Right lobe of liver (tissue), 6 donors: ENCODE results near the gene KCTD21. TPM values are rescaled to one million over a fixed set of nuclear protein-coding genes. Genes with fewer than 3 reads are reported as not detected.
"Not testable (repeated sequence)": the region's sequence is repeated elsewhere in the genome, so short reads cannot be mapped to it uniquely, and the experiment has no call there.

ENCODE experiments used
- ATAC-seq, 4 donors: fragments of 200-7000 bp; cut with Tn5 transposase; one replicate each; pipeline ENCODE4 v1.9.1; 2020; ENCODE audit warnings: mild to moderate bottlenecking in 4 of 4, moderate library complexity in 4 of 4
- DNase-seq, 3 donors: peaks; one replicate each; pipeline ENCODE4 v3.0.0-alpha.2; 2020
- H3K27ac ChIP-seq, 3 donors: fragments of 200-600 bp; one replicate each; pipeline ENCODE4 v1.8.0; 2022
- H3K27me3 ChIP-seq, 2 donors: fragments of 200-600 bp; one replicate each; pipeline ENCODE4 v1.8.0; 2022
- H3K36me3 ChIP-seq, 4 donors: fragments of 200-600 bp; sonication (generic) in 1 of 4; one replicate each; pipeline versions ENCODE4 v1.5.1 to v1.8.0; 2017 to 2022; ENCODE audit warnings: control low read depth in 1 of 4
- H3K4me1 ChIP-seq, 4 donors: fragments of 200-600 bp; sonication (generic) in 1 of 4; one replicate each; pipeline versions ENCODE4 v1.5.1 to v1.8.0; 2017 to 2022; ENCODE audit warnings: control low read depth in 1 of 4
- H3K4me3 ChIP-seq, 3 donors: fragments of 200-600 bp; one replicate each; pipeline ENCODE4 v1.8.0; 2022
- H3K9me3 ChIP-seq, 4 donors: fragments of 200-600 bp; sonication (generic) in 1 of 4; one replicate each; pipeline versions ENCODE4 v1.5.1 to v1.8.0; 2017 to 2022; ENCODE audit warnings: control low read depth in 1 of 4
- CTCF ChIP-seq, 4 donors: fragments of 200-600 bp in 3 of 4; fragments of 450-650 bp in 1 of 4; IDR thresholded peaks; one replicate each; pipeline versions ENCODE4 v1.5.1 to v1.8.0; 2016 to 2022; ENCODE audit warnings: antibody characterized with exemption in 4 of 4, mild to moderate bottlenecking in 2 of 4
- POLR2A ChIP-seq: fragments of 450-650 bp; IDR thresholded peaks from one replicate; pipeline ENCODE4 v1.6.1; 2017; ENCODE audit warnings: antibody characterized with exemption, mild to moderate bottlenecking
- WGBS: methylation state at CpG from one replicate; pipeline ENCODE4 v1.1.6; 2018; ENCODE audit warnings: low coverage, low lambda C conversion rate; ENCODE audit not compliant: insufficient coverage; ENCODE audit errors: missing lambda C conversion rate; 5-methylcytosine and 5-hydroxymethylcytosine counted together
- intact Hi-C, 2 donors: fragments of 100-400 bp; cut with DNase I; formaldehyde crosslinking; loops; one replicate each; pipeline versions ENCODE4 v1.11.2 to v1.14.1; 2022
- total RNA-seq, 6 experiments: library from RNA; depleted of rRNA in 2 of 6; stranded (reverse); fragments of >200 nt in 2 of 6; fragmentation: NEBNext Ultra II Directional in 3 of 6; extraction: Animal tissue kit (Norgen Biotek cat#: 25700) in 3 of 6; gene quantifications; one replicate each; pipeline versions ENCODE4 v1.1.0 to v1.2.4, GENCODE V29; 2016 to 2023
- donor health status: DM: no; HTN: yes; CAD: no.
- donor health status: DM: no; HTN: no; CAD: no.
- donor health status: DM: no; HTN: no; CAD: no.
- donor health status: DM: no; HTN: yes; CAD: no.
- donor health status: DM: no; HTN: yes; CAD: no.

KCTD21 gene
- total RNA-seq, 6 experiments from 2014 or later = 9.6 to 15.6 (median 11.9) TPM

GRCh38 chr11:78223320-78223954, 35.0 kb upstream of the KCTD21 start:
- Histone ChIP-seq H3K4me1 (no peaks in the 10 kb centered on the region), H3K27ac (no peak overlapping the region), H3K4me3 (no peak overlapping the region), H3K9me3 (no peaks in the 10 kb centered on the region), H3K36me3 (peaks cover 0 to 5% (median 0%) of the 10 kb centered on the region in 4 donors), H3K27me3 (no peaks in the 10 kb centered on the region)
- WGBS = 89% methylated on average over 6 of the region's 9 CpGs
- intact Hi-C loops = no loop called here
- ATAC-seq (no peak), DNase-seq (no peak)
- no peak for TF ChIP-seq POLR2A
- TF ChIP-seq CTCF (IDR thresholded peaks at IDR 0.05) = no peak

- ATAC-seq, H3K4me1 ChIP-seq, H3K9me3 ChIP-seq, intact Hi-C loops, H3K27me3 ChIP-seq, H3K36me3 ChIP-seq, H3K27ac ChIP-seq, DNase-seq, H3K4me3 ChIP-seq: not testable (repeated sequence)
- WGBS = 85% methylated on average over 10 of the region's 10 CpGs
These were observed 34.3 kb upstream of the KCTD21 start for GRCh38 chr11:78222726-78223125.

GRCh38 chr11:78221396-78222315, 33.2 kb upstream of the KCTD21 start:
- Histone ChIP-seq H3K27me3 (no peaks in the 10 kb centered on the region), H3K36me3 (peaks cover 0 to 5% (median 0%) of the 10 kb centered on the region in 4 donors), H3K9me3 (no peaks in the 10 kb centered on the region), H3K27ac (no peak overlapping the region), H3K4me1 (no peaks in the 10 kb centered on the region), H3K4me3 (no peak overlapping the region)
- ATAC-seq (no peak), DNase-seq (no peak)
- intact Hi-C loops = no loop called here
- TF ChIP-seq CTCF (IDR thresholded peaks at IDR 0.05) (no peak), POLR2A (no peak)
- 89% methylated on average over 12 of the region's 13 CpGs for WGBS

- Histone ChIP-seq H3K36me3 (peaks cover 0 to 7% (median 1%) of the 10 kb centered on the region in 4 donors), H3K4me3 (no peak overlapping the region), H3K4me1 (no peaks in the 10 kb centered on the region), H3K27me3 (no peaks in the 10 kb centered on the region), H3K9me3 (no peaks in the 10 kb centered on the region), H3K27ac (no peak overlapping the region)
- no peak for TF ChIP-seq CTCF (IDR thresholded peaks at IDR 0.05)
- TF ChIP-seq POLR2A = no peak
- 93% methylated on average over 7 of the region's 14 CpGs for WGBS
- intact Hi-C loops = no loop called here
- no peak for ATAC-seq
- peak in 1 of 3 donors; percentile 23 for DNase-seq
These were observed 32.1 kb upstream of the KCTD21 start for GRCh38 chr11:78220218-78221157.
